HG02973 (cell line): ENCODE data around the gene DNAJA2.
"Not testable (repeated sequence)": the region's sequence is repeated elsewhere in the genome, so short reads cannot be mapped to it uniquely, and the experiment has no call there.

ENCODE experiments used
- ATAC-seq: cut with Tn5 transposase; IDR thresholded peaks from one replicate; pipeline ENCODE4 v1.9.1; 2021; ENCODE audit warnings: moderate library complexity; ENCODE audit not compliant: unreplicated experiment

DNAJA2 gene

DNA sequence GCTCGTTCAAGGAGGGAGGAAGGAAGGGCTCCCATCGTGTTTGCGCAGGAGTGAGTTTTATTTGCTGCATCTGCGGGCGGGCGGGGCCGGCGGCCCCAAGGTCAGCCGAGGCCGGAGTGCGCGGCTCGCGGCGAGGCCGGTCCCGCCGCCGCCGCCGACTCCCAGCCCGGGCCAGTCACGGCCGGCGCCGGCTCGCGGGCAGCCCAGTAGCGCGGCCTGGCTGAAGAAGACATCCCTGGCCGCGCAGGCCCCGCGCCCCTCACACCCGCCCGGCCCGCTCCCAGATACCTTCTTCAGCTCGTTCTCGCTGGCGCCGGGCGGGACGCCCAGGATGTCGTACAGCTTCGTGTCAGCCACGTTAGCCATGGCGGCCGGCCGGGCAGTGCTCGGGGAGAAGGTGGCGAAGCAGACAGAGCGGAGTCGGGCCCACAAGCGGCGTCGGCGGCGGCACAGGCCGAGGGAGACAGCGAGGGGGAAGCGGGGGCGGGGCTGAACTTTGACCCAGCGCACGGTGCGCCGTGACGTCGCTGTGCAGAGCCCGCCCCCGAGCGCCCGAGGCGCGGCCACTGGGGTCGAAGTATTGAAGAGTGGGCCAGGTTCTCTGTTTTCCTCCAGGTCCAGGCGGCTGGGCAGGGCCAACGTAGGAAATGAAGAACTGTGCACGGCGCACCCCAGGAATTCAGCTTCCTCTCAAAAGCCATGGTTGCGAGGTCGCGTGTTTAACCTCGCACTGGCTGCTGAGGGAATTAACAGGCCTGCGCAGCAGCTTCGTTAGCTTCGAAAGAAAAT is at the start of gene DNAJA2:
Gene DNAJA2 (minus strand): TSS at position 468 of the 789 bp plus-strand sequence. CDS start 102 bp downstream, at position 366.
- ATAC-seq, result peak; percentile 78

DNA sequence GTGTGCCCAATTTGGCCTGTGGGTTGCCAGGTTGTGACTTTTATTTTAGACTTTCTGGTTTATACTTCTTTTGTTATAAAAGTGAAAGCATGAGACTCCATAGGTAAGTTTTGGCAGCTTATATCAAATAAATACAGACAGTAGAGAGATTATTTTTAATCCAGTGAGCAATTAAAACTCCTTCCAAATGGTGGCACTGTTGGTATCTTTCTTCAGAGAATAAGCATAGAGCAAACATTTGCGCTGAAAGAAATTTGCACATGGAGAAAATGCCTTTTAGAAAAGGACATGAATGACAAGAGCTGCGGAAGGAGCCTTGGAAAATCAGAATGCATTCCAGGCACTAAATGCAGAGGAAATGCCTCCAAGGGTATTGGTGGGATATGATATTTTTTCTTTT is 46.1 kb upstream of the DNAJA2 start:
- ATAC-seq, result no peak

DNA sequence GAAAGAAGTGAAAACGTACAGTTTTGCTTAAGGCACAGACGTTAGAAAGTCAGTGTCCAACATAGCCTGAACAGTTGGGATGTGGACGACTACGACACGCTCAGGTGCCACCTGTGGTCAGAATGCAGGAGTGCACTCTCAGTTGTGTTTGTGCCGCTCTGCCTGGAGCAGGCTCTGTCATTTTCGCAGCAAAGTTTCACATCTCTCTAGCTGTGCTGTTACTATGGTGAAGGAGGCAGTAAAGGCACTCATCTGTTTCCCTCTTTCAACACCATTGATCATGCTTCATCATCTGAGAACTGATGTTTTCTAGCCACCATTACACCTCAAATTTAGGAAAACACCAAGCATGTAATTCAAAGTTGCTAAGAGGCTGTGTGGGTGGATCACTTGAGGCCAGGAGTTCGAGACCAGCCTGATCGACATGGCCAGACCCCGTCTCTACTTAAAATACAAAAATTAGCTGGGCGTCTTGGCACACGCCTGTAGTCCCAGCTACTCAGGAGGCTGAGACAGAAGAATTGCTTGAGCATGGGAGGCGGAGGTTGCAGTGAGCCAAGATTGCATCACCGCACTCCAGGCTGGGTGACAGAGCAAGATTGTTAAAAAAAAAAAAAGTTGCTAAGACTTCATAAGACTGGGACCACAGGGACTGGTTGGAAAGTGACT is 44.9 kb upstream of the DNAJA2 start:
- peak; percentile 99 for ATAC-seq

DNA sequence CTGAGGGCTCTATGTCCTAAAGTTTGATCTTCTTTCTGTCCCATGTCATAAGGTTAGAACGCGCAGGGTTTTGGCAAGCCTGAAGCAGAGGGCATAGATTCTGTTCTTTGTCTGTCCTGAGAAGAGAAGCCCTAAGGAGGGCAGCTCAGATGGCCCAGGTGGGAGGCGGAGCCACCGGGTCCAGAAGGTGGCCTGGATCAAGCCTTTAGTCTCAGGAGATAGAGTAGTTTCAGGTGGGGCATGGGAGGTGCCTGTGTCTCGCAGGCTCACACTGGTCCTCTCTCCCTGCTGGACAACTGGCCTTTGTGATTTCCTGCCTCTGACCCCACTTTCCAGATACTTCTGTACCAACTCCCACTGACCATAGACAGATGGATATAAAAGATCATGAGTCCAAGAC is 44.2 kb upstream of the DNAJA2 start:
- no peak for ATAC-seq

DNA sequence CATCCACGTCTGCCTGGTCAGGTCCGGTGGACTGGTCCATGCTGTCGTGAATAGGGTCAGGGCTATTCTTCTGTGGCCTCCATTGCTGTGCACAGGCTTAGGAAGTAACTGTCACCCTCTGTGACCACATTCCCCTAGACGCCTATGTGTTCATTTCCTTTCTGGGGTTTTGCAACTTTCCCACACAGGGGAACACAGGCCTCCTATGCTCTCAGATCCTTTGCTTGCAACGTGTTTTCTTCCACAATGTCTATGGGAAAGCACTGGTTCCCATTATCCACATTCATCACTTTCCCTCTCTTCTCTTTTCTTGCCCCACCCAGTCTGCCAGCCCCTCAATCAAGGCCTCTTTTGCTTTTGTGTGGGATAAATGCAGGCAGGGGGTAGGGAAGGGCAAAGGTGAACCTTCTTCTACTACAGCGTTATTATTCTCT is 43.2 kb upstream of the DNAJA2 start:
- peak; percentile 47 for ATAC-seq

DNA sequence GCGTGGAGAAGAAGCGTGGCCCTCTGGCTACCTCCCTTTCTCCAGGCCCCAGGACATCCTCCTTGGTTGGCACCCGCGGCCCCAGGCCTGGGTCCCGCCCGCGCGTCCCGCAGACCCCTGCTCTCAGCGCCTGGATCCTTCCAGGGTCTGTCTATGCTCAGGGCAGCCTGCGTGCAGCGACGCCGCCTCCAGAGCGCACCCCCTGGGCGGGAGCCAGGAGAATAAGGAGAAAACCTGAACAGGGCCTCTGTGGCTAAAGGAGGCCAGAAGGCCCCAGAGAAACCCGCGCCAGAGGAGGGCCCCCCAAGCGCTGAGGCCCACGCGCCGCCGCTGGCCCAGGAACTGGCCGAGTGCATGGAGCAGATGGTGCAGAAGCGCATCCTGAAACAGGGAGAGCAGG is 40.4 kb upstream of the DNAJA2 start:
- ATAC-seq, result no peak

DNA sequence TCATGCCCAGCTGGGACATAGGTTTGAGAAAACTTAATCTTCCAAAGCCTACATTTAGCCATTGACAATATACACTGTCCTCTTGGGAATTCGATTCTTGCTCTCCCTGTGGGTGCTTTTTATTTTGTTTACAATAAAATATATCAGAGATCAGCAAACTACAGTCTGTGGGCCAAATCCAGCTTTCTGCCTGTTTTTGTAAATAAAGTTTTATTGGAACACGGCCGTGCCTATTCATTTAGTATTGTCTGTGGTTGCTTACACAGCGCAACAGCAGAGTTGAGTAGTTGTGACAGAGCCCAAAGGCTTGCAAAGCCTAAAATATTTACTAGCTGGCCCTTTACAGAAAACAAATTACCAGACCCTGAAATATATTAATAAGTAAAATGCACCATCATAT is 39.7 kb upstream of the DNAJA2 start:
- no peak for ATAC-seq

DNA sequence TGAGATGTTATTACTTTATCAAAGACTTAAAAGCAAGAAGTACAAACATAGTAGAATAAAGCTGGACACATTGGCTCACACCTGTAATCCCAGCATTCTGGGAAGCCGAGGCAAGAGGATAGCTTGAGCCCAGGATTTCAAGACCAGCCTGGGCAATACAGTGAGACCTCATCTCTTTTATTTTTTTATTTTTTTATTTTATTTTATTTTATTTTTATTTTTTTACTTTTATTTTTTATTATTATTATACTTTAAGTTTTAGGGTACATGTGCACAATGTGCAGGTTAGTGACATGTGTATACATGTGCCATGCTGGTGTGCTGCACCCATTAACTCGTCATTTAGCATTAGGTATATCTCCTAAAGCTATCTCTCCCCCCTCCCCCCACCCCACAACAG is 37.3 kb upstream of the DNAJA2 start:
- ATAC-seq, result not testable (repeated sequence)

DNA sequence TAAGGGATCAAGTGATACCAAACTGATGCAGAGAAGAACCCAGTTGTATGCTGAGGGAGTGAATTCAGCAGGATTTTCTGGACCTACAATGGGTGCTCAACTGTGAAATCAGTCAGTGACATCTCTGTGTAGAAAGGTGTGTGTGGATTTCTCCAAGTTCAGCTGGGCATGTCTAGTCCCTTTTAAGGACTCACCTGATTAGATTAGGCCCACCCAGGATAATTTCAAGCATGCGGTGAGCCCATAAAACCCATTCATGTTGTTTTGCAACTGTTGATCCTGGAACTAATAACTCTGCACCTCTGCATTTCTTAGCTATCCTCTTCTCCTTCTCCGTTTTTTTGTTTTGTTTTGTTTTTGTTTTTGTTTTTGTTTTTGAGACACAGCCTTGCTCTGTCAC is 35.1 kb upstream of the DNAJA2 start:
- no peak for ATAC-seq

DNA sequence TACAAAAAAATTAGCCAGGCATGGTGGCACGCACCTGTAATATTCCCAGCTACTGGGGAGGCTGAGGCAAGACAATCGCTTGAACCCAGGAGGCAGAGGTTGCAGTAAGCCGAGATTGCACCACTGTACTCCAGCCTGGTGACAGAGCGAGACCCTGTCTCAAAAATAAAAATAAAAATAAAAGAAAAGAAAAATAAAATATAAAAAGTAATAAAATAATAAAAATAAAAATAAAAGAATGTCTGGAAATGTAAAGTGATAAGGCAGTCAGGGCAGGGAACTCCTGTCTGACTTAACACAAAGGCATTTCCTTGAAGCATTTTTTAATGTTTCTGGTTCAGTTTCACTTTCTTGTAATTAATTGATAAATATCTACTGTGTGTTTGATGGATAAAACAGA is 34.7 kb upstream of the DNAJA2 start:
- no peak for ATAC-seq

DNA sequence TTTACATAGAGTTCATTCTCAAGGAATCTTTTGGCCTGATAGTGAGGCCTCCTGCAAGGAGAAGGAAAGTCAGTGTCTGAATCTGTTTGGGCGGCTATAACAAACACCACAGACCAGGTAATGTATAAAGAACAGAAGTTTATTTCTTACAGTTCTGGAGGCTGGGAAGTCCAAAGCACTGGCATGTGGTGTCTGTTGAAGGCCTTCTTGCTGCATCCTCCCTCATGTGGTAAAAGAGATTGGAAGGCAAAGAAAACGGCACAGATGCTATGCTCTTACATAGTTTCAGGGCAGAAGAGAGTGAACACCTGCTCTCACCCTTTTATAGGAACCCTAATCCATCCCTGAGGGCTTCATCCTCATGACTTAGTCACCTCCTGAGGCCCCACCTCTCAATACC is 31.2 kb upstream of the DNAJA2 start:
- ATAC-seq, result no peak

DNA sequence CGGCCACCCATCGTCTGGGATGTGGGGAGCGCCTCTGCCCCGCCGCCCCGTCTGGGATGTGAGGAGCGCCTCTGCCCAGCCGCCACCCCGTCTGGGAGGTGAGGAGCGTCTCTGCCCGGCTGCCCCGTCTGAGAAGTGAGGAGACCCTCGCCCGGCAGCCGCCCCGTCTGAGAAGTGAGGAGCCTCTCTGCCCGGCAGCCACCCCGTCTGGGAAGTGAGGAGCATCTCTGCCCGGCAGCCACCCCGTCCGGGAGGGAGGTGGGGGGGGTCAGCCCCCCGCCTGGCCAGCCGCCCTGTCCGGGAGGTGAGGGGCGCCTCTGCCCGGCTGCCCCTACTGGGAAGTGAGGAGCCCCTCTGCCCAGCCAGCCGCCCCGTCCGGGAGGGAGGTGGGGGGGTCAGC is 26.6 kb upstream of the DNAJA2 start:
- not testable (repeated sequence) for ATAC-seq

DNA sequence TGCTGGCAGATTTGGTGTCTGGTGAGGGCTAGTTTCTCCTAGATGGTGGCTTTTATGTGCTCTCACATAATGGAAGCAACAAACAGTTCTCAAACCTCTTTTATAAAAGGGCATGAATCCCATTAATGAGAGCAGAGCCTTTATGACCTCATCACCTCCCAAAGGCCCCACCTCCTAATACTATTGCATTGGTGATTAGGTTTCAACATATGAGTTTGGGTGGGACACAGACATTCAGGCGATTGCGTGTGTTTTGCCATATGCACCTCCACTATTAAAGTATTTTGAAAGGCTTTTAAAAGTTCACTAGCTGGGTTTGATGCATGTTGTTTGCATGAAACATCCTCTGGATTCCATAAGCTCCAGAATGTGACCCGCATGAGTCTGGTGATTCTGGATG is 24.4 kb upstream of the DNAJA2 start:
- no peak for ATAC-seq

DNA sequence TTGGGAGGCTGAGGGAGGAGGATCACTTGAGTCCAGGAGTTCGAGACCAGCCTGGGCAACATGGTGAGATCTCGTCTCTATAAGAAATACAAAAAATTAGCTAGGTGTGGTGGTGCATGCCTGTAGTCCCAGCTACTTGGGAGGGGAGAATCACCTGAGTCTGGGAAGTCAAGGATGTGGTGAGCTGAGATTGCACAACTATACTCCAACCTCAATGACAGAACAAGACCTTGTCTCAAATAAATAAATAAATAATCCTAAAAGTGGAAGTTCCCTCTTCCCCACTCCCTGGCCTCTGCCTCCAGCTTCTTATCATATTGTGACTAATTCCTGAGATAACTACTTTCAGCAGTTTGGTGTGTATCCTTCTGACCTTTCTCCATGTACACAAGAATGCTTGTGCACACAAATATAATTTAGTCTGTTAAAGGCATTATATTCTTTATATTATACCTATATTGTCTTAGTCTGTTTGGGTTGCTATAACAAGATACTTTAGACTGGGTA is 23.5 kb upstream of the DNAJA2 start:
- ATAC-seq, result no peak

DNA sequence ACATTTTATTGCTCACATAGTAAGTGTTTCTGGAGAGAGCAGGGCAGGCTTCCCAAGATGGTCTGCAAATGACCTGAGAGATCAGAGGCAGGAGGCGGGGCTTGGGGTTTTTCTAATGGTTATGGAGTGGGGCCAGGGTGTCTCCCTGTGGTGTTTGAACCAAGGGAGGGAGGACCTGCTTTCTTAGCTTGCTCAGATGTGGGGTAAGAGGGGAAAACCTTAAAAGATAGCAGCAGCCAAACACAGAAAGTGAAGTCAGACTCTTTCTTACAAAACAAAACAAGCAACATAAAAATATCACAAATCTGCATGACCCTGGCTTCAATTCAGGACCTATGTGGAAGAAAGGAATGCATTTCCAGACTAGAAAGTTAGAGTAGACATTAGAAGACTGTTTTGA is 22.9 kb upstream of the DNAJA2 start:
- no peak for ATAC-seq

DNA sequence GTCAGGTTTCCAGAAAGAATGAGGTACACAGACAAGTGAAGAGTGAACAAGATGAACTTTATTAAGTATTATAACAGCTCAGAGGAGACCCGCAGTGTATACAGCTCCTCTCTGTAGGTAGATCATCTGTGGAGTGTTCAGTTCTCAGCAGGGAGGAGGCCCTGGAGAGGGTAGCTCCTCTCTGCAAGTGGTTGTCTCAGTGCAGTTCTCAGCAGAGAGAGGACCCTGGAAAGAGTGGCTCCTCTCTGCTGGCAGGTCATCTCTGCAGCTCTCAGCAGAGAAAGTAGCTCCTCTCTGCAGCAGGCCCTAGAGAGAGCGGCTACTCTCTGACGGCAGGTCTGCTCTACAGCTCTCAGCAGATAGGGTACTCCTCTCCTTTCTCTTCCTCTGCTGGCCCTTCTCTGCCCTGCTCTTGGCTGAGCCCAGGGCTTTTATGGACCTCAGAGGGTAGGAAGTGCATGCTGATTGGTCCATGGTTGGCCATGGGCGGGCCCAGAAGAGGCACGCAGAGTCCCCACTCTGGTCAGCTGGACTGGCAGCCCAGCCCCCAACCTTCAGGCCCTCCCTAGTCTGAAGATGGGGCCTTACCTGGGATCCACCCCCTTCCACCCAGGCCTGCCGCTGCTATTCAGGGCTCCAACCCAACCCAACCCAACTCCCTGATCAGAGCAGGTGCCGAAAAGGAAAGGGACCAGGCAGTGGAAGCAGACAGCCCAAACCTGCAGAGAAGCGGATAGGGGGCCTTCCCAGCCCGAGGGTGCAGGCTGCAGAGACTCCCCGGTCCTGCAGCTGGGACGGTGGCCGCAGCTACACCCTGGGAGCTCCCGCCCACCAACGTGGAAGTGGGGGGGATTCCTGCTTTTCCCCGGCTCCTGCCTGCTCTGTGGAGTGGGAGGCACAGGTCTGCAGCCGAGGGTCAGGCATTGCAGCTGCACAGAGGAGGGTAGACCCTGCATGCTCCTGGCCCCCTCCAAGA is 18.5 kb upstream of the DNAJA2 start:
- no peak for ATAC-seq

DNA sequence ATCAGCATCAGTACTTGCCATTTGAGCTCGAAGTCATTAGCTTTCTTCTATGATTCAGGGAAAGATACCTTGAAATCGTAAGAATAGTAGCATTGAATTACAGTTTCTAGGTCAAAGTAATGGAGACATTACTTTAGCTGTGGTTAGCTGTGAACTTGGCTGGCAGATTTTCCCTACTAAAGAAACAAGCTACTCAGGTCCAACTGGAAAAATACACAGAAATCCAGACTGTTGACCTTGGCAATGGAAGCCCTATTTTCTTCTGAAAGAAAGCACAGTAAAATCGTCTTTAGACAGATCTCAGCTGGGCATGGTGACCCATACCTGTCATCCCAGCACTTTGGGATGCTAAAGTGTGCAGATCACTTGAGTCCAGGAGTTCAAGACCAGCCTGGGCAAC is 13.4 kb upstream of the DNAJA2 start:
- ATAC-seq, result no peak

DNA sequence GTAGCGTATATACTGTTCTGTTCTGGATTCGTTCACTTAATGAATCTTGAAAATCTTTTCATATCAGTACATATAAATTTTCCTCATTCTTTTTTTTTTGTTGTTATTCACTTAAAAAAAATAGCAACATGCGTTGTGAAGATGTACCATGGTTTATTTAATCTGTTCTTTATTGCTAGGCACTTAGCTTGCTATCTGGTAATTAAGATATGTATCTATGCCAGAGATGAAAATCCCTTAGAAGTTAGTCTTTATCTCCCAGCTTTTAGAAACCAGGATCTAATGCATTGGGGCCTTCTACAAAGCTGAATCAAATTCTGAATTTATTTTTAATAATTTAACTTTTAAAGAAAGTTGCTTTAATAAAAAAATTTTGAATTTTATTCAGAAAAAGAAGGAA is 13.0 kb upstream of the DNAJA2 start:
- ATAC-seq, result no peak

DNA sequence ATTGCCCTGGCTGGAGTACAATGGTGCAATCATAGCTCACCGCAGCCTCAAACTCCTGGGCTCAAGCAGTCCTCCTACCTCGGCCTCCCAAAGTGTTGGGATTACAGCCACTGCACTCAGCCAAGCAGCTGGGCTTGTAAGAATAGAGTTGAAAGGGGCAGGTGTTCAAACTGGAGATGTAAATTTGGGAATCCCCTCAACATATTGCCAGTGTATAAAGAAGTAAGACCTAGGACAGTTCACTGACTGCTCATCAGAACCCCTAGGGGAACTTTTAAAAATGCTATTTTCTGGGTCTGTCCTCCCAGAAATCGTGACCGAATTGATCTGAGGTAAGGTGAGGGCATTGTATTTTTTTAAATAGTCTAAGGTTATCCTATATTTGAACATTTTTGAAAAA is 8.9 kb upstream of the DNAJA2 start:
- no peak for ATAC-seq

DNA sequence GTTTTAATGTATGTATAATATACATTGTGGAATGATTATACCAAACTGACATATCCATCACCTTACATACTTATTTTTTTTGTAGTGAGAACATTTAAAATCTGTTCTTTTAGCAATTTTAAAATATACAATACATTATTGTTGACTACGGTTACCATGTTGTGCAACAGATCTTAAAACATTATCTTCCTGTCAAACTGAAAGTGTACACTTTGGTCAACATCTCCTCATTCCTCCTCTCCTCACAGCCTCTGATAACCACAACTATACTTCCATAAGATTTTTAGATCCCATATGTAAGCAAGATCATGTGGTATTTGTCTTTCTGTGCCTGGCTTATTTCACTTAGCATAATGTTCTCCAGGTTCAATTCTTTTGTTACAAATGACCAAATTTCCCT is 7.5 kb upstream of the DNAJA2 start:
- no peak for ATAC-seq

DNA sequence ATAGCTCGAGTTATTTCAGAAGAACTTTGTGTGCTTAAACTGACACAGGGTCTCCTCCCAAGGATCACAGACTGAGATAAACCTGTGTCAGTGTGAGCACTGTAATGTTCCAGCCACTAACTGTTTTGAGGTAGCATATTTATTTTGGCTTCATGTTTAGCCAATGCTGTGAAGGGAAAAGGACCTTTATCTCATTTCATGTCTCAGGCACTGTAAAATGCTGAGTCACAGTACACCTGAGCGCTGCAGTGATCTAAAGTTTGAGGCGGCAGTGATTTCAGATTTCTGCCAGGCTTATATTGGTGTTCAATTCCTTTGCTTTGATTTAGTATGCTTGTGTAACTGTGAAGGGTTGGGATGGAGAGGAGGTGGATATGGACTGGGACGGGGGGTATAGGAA is 3.1 kb upstream of the DNAJA2 start:
- ATAC-seq, result no peak
